CD4-positive, CD25-positive, alpha-beta regulatory T cell (primary cell): ENCODE measurements around the gene STARD10. TPM values are rescaled to one million over a fixed set of nuclear protein-coding genes. Genes with fewer than 3 reads are reported as not detected.

Source experiments
- ATAC-seq, 2 donors: fragments of 150-1000 bp; cut with Tn5 transposase; one replicate each; pipeline ENCODE4 v1.10.0; 2021; ENCODE audit warnings: low read depth in 2 of 2, moderate number of reproducible peaks in 2 of 2, moderate library complexity in 1 of 2
- DNase-seq, 3 donors: peaks; one replicate each; pipeline versions ENCODE4 v3.0.0 to v3.0.0-alpha.2; 2012 to 2022; ENCODE audit warnings: mixed read lengths in 1 of 3
- H3K27ac ChIP-seq: one replicate; pipeline ENCODE4 v1.7.0; 2013; ENCODE audit warnings: mild to moderate bottlenecking, low read length; ENCODE audit not compliant: insufficient read depth, poor library complexity, severe bottlenecking
- H3K27me3 ChIP-seq: one replicate; pipeline ENCODE4 v1.7.0; 2013; ENCODE audit warnings: low read length; ENCODE audit not compliant: control insufficient read depth, insufficient read depth
- H3K36me3 ChIP-seq: one replicate; pipeline ENCODE4 v1.7.0; 2013; ENCODE audit warnings: mild to moderate bottlenecking, low read length, moderate library complexity; ENCODE audit not compliant: control insufficient read depth, insufficient read depth
- H3K4me1 ChIP-seq: 2 replicates; pipeline ENCODE4 v1.7.0; 2013; ENCODE audit warnings: mild to moderate bottlenecking, low read length; ENCODE audit not compliant: insufficient read depth, control insufficient read depth, poor library complexity, severe bottlenecking
- H3K4me3 ChIP-seq: one replicate; pipeline ENCODE4 v1.7.0; 2013; ENCODE audit warnings: low read depth, mild to moderate bottlenecking, low read length, moderate library complexity
- H3K9me3 ChIP-seq, 2 experiments: 1 replicate in 1 of 2; 2 replicates in 1 of 2; pipeline ENCODE4 v1.7.0; 2013; ENCODE audit warnings: low read length in 2 of 2, mild to moderate bottlenecking in 1 of 2, moderate library complexity in 1 of 2; ENCODE audit not compliant: control insufficient read depth in 2 of 2
- H3K27ac Mint-ChIP-seq, 3 donors: one replicate each; pipeline ENCODE4 v1.8.0; 2020 to 2022; ENCODE audit warnings: mild to moderate bottlenecking in 3 of 3, mixed read lengths in 3 of 3, moderate library complexity in 2 of 3
- H3K27me3 Mint-ChIP-seq: one replicate; pipeline ENCODE4 v1.8.0; 2022; ENCODE audit warnings: mild to moderate bottlenecking, mixed read lengths
- H3K36me3 Mint-ChIP-seq: one replicate; pipeline ENCODE4 v1.8.0; 2020; ENCODE audit warnings: mixed read lengths
- H3K4me1 Mint-ChIP-seq, 4 donors: one replicate each; pipeline ENCODE4 v1.8.0; 2020 to 2022; ENCODE audit warnings: mixed read lengths in 4 of 4, mild to moderate bottlenecking in 1 of 4
- H3K4me3 Mint-ChIP-seq, 4 donors: one replicate each; pipeline ENCODE4 v1.8.0; 2020 to 2022; ENCODE audit warnings: mild to moderate bottlenecking in 4 of 4, mixed read lengths in 4 of 4, moderate library complexity in 3 of 4
- H3K9me3 Mint-ChIP-seq, 7 donors: one replicate each; pipeline ENCODE4 v1.8.0; 2020 to 2022; ENCODE audit warnings: mixed read lengths in 7 of 7, mild to moderate bottlenecking in 3 of 7, moderate library complexity in 2 of 7
- polyA plus RNA-seq, 4 donors: library from polyadenylated mRNA; unstranded; fragments of 300-500 nt; fragmentation: Illumina TruSeq; gene quantifications; one replicate each; pipeline ENCODE4 v1.2.3, GENCODE V29; 2021
- total RNA-seq: library from RNA; stranded (reverse); gene quantifications from one replicate; pipeline ENCODE4 v1.2.3, GENCODE V29; 2022

Gene STARD10
- total and polyA plus RNA-seq, 5 donors from 2014 or later: 11.2 to 16.8 (median 13.9) TPM

- no peaks in the 10 kb centered on the region for H3K27me3 Mint-ChIP-seq
- DNase-seq (no peak), ATAC-seq (no peak)
- no peaks in the 10 kb centered on the region for H3K27me3 ChIP-seq
- H3K27ac Mint-ChIP-seq: no peak overlapping the region
- no peak overlapping the region for H3K27ac ChIP-seq
- no peak overlapping the region for H3K4me3 ChIP-seq
- no peaks in the 10 kb centered on the region for H3K9me3 ChIP-seq
- H3K4me3 Mint-ChIP-seq: no peak overlapping the region
- no peaks in the 10 kb centered on the region for H3K4me1 ChIP-seq
- no peaks in the 10 kb centered on the region for H3K36me3 ChIP-seq
- H3K9me3 Mint-ChIP-seq: no peaks in the 10 kb centered on the region
- H3K4me1 Mint-ChIP-seq: peaks cover 0 to 21% (median 12%) of the 10 kb centered on the region in 4 donors
- peaks cover 27% of the 10 kb centered on the region for H3K36me3 Mint-ChIP-seq
These were observed 34.3 kb downstream of the STARD10 start for GRCh38 chr11:72759468-72759985.

- H3K36me3 ChIP-seq: no peaks in the 10 kb centered on the region
- H3K9me3 ChIP-seq: no peaks in the 10 kb centered on the region
- DNase-seq: no peak
- Mint-ChIP-seq H3K36me3 (peaks cover 27% of the 10 kb centered on the region), H3K27me3 (no peaks in the 10 kb centered on the region), H3K4me3 (peak overlapping the region in 1 of 4 donors; percentile 0), H3K27ac (peak overlapping the region in 1 of 3 donors; percentile 47), H3K9me3 (no peaks in the 10 kb centered on the region), H3K4me1 (peaks cover 0 to 23% (median 12%) of the 10 kb centered on the region in 4 donors)
- H3K27me3 ChIP-seq: no peaks in the 10 kb centered on the region
- no peaks in the 10 kb centered on the region for H3K4me1 ChIP-seq
- ATAC-seq: no peak
- no peak overlapping the region for H3K4me3 ChIP-seq
- no peak overlapping the region for H3K27ac ChIP-seq
These were observed 35.0 kb downstream of the STARD10 start for GRCh38 chr11:72758690-72759389.

- Histone ChIP-seq H3K4me1 (peaks cover under 1% of the 10 kb centered on the region), H3K27ac (no peak overlapping the region), H3K36me3 (no peaks in the 10 kb centered on the region), H3K4me3 (no peak overlapping the region), H3K9me3 (no peaks in the 10 kb centered on the region), H3K27me3 (no peaks in the 10 kb centered on the region)
- DNase-seq (no peak), ATAC-seq (no peak)
- Mint-ChIP-seq H3K36me3 (peaks cover 27% of the 10 kb centered on the region), H3K9me3 (no peaks in the 10 kb centered on the region), H3K27ac (no peak overlapping the region), H3K4me1 (peaks cover 0 to 19% (median 9%) of the 10 kb centered on the region in 4 donors), H3K27me3 (no peaks in the 10 kb centered on the region), H3K4me3 (peak overlapping the region in 1 of 4 donors; percentile 0)
These were observed 35.5 kb downstream of the STARD10 start for GRCh38 chr11:72758304-72758689.

DNA sequence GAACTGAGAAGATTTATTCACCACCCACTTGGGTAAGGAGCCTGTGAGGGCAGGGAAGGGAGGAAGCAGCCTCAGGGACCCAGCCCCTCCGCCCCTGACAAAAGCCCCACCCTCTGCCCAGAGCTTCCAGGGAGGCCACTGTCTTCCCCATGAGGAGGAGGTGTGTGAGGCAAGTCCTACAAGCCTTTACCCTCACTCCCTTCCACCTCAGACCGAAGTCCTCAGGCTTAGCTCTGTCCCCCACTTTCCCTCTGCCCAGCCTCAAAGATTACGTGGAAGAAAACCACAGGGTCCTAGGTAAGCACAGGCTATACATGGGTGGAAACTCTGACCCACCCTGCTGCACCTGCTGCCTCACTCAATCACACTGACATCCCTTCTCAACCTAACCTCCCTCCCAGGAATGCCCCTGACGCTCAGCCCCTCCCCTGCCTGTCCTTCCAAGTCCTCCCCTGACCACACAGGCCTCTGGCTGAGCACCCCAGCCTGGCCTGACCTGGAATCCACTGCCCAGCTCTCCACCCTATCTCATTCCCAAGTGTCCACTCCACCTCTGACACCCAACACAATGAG lies 38.0 kb downstream of the STARD10 start:
- Histone ChIP-seq H3K4me3 (no peak overlapping the region), H3K27me3 (no peaks in the 10 kb centered on the region), H3K27ac (no peak overlapping the region), H3K4me1 (peaks cover 20% of the 10 kb centered on the region), H3K36me3 (no peaks in the 10 kb centered on the region), H3K9me3 (no peaks in the 10 kb centered on the region)
- H3K27me3 Mint-ChIP-seq: no peaks in the 10 kb centered on the region
- peaks cover 0 to 27% (median 16%) of the 10 kb centered on the region in 4 donors for H3K4me1 Mint-ChIP-seq
- ATAC-seq: no peak
- DNase-seq: no peak
- H3K36me3 Mint-ChIP-seq: peaks cover 27% of the 10 kb centered on the region
- peak overlapping the region in 2 of 3 donors; percentile 32 to 38 for H3K27ac Mint-ChIP-seq
- H3K4me3 Mint-ChIP-seq: peak overlapping the region in 2 of 4 donors; percentile 73 to 83
- H3K9me3 Mint-ChIP-seq: no peaks in the 10 kb centered on the region

GRCh38 chr11:72754544-72755155 lies 39.2 kb downstream of the STARD10 start:
- Mint-ChIP-seq H3K27me3 (no peaks in the 10 kb centered on the region), H3K36me3 (peaks cover 27% of the 10 kb centered on the region), H3K27ac (no peak overlapping the region), H3K4me1 (peaks cover 0 to 36% (median 23%) of the 10 kb centered on the region in 4 donors), H3K4me3 (peak overlapping the region in 2 of 4 donors; percentile 63 to 75), H3K9me3 (no peaks in the 10 kb centered on the region)
- no peaks in the 10 kb centered on the region for H3K27me3 ChIP-seq
- DNase-seq (no peak), ATAC-seq (no peak)
- H3K4me1 ChIP-seq: peaks cover 32% of the 10 kb centered on the region
- H3K4me3 ChIP-seq: no peak overlapping the region
- H3K9me3 ChIP-seq: no peaks in the 10 kb centered on the region
- no peaks in the 10 kb centered on the region for H3K36me3 ChIP-seq
- H3K27ac ChIP-seq: no peak overlapping the region

- Mint-ChIP-seq H3K27ac (peak overlapping the region in 1 of 3 donors; percentile 26), H3K27me3 (no peaks in the 10 kb centered on the region)
- ATAC-seq: no peak
These were observed 39.7 kb downstream of the STARD10 start for GRCh38 chr11:72754149-72754543.

GRCh38 chr11:72753341-72754148 lies 40.3 kb downstream of the STARD10 start:
- no peak overlapping the region for H3K4me3 ChIP-seq
- H3K36me3 Mint-ChIP-seq: peaks cover 23% of the 10 kb centered on the region
- ATAC-seq (no peak), DNase-seq (no peak)
- H3K27me3 Mint-ChIP-seq: no peaks in the 10 kb centered on the region
- peak overlapping the region; percentile 26 to 97 (median 92) for H3K27ac Mint-ChIP-seq
- no peaks in the 10 kb centered on the region for H3K9me3 ChIP-seq
- H3K9me3 Mint-ChIP-seq: no peaks in the 10 kb centered on the region
- peaks cover 6 to 47% (median 30%) of the 10 kb centered on the region in 4 donors for H3K4me1 Mint-ChIP-seq
- no peak overlapping the region for H3K27ac ChIP-seq
- H3K4me1 ChIP-seq: peaks cover 32% of the 10 kb centered on the region
- no peaks in the 10 kb centered on the region for H3K27me3 ChIP-seq
- peak overlapping the region; percentile 89 to 99 (median 96) for H3K4me3 Mint-ChIP-seq
- H3K36me3 ChIP-seq: no peaks in the 10 kb centered on the region

More at GRCh38 chr11:72754149-72754543, 39.7 kb downstream of the STARD10 start:
- H3K27me3 ChIP-seq: no peaks in the 10 kb centered on the region
- peaks cover 4 to 41% (median 26%) of the 10 kb centered on the region in 4 donors for H3K4me1 Mint-ChIP-seq
- DNase-seq: no peak
- H3K27ac ChIP-seq: no peak overlapping the region
- peak overlapping the region in 3 of 4 donors; percentile 26 to 89 (median 38) for H3K4me3 Mint-ChIP-seq
- H3K4me3 ChIP-seq: no peak overlapping the region
- no peaks in the 10 kb centered on the region for H3K9me3 Mint-ChIP-seq
- no peaks in the 10 kb centered on the region for H3K36me3 ChIP-seq
- H3K4me1 ChIP-seq: peaks cover 32% of the 10 kb centered on the region
- peaks cover 27% of the 10 kb centered on the region for H3K36me3 Mint-ChIP-seq
- H3K9me3 ChIP-seq: no peaks in the 10 kb centered on the region
